HepG2 (cell line): ENCODE data around the gene KLC4. TPM values are rescaled to one million over a fixed set of nuclear protein-coding genes. Genes with fewer than 3 reads are reported as not detected.

Source experiments
- EHMT2 ChIP-seq: fragments of 200-600 bp; sonication (generic); IDR thresholded peaks from 2 replicates; pipeline ENCODE4 v1.7.0; 2017; ENCODE audit warnings: antibody characterized with exemption, low read depth, low read length, borderline replicate concordance
- FOXA1 ChIP-seq, 2 experiments: fragments of 450-650 bp in 1 of 2; sonication (generic) in 1 of 2; formaldehyde crosslinking in 1 of 2; IDR thresholded peaks; 2 replicates each; pipeline versions ENCODE4 v1.4.0 to v1.6.1; 2016 to 2020; ENCODE audit warnings: missing genetic modification reagents in 1 of 2
- GTF3A ChIP-seq: sonication (generic); formaldehyde crosslinking; conservative IDR thresholded peaks from 2 replicates; pipeline ENCODE4 v1.4.0; 2020; ENCODE audit warnings: mild to moderate bottlenecking, missing genetic modification reagents
- HDAC1 ChIP-seq: sonication (generic); formaldehyde crosslinking; IDR thresholded peaks from 2 replicates; pipeline ENCODE4 v1.5.1; 2020; ENCODE audit warnings: mild to moderate bottlenecking, missing genetic modification reagents
- MAFF ChIP-seq: IDR thresholded peaks from 2 replicates; pipeline ENCODE4 v1.6.1; 2011; ENCODE audit warnings: low read depth, low read length, improper control_type of control experiment
- NFKB2 ChIP-seq: sonication (generic); formaldehyde crosslinking; IDR thresholded peaks from 2 replicates; pipeline ENCODE4 v1.4.0; 2020; ENCODE audit warnings: missing genetic modification reagents, borderline replicate concordance
- POGZ ChIP-seq: sonication (generic); formaldehyde crosslinking; IDR thresholded peaks from 2 replicates; pipeline ENCODE4 v1.4.0; 2020; ENCODE audit warnings: mild to moderate bottlenecking, missing genetic modification reagents
- RBM39 ChIP-seq: fragments of 200-400 bp; formaldehyde crosslinking; IDR thresholded peaks from one replicate; pipeline ENCODE4 v1.6.1; 2018; ENCODE audit warnings: antibody characterized with exemption, mild to moderate bottlenecking, low read depth, low read length; ENCODE audit not compliant: poor library complexity, severe bottlenecking
- RFX5 ChIP-seq: IDR thresholded peaks from 2 replicates; pipeline ENCODE4 v1.6.1; 2011; ENCODE audit warnings: low read depth, low read length, improper control_type of control experiment
- TMF1 ChIP-seq: sonication (generic); formaldehyde crosslinking; IDR thresholded peaks from 2 replicates; pipeline ENCODE4 v1.8.1; 2022; ENCODE audit warnings: low read depth, missing genetic modification reagents
- ZBTB3 ChIP-seq: sonication (generic); formaldehyde crosslinking; IDR thresholded peaks from 2 replicates; pipeline ENCODE4 v1.4.0; 2020; ENCODE audit warnings: low read depth, mild to moderate bottlenecking, moderate library complexity, missing genetic modification reagents, borderline replicate concordance
- ZBTB7A ChIP-seq: sonication (generic); formaldehyde crosslinking; IDR thresholded peaks from 2 replicates; pipeline ENCODE4 v1.8.0; 2022; ENCODE audit warnings: mild to moderate bottlenecking, missing genetic modification reagents
- ZKSCAN1 ChIP-seq: fragments of 150-350 bp; IDR thresholded peaks from 2 replicates; pipeline ENCODE4 v1.6.1; 2014; ENCODE audit warnings: low read length
- ZNF101 ChIP-seq: sonication (generic); formaldehyde crosslinking; IDR thresholded peaks from 2 replicates; pipeline ENCODE4 v1.4.0; 2020; ENCODE audit warnings: mild to moderate bottlenecking, low read depth, missing genetic modification reagents, borderline replicate concordance
- ZNF136 ChIP-seq: sonication (generic); formaldehyde crosslinking; IDR thresholded peaks from 2 replicates; pipeline ENCODE4 v1.8.1; 2022; ENCODE audit warnings: low read depth, mild to moderate bottlenecking, moderate library complexity, missing genetic modification reagents
- ZNF232 ChIP-seq: sonication (generic); formaldehyde crosslinking; IDR thresholded peaks from 2 replicates; pipeline ENCODE4 v1.4.0; 2020; ENCODE audit warnings: missing genetic modification reagents, borderline replicate concordance
- ZNF264 ChIP-seq: sonication (generic); formaldehyde crosslinking; IDR thresholded peaks from 2 replicates; pipeline ENCODE4 v1.4.0; 2020; ENCODE audit warnings: missing genetic modification reagents
- ZNF350 ChIP-seq: sonication (generic); formaldehyde crosslinking; IDR thresholded peaks from 2 replicates; pipeline ENCODE4 v1.4.0; 2020; ENCODE audit warnings: mild to moderate bottlenecking, low read depth, missing genetic modification reagents, borderline replicate concordance
- ZNF430 ChIP-seq: sonication (generic); formaldehyde crosslinking; IDR thresholded peaks from 2 replicates; pipeline ENCODE4 v1.9.0; 2021; ENCODE audit warnings: mild to moderate bottlenecking, missing genetic modification reagents
- ZNF549 ChIP-seq: sonication (generic); formaldehyde crosslinking; IDR thresholded peaks from 2 replicates; pipeline ENCODE4 v1.5.0; 2020; ENCODE audit warnings: missing genetic modification reagents
- ZNF720 ChIP-seq: sonication (generic); formaldehyde crosslinking; IDR thresholded peaks from 2 replicates; pipeline ENCODE4 v1.4.0; 2020; ENCODE audit warnings: missing genetic modification reagents
- polyA plus RNA-seq, 8 experiments: library from polyadenylated mRNA; depleted of rRNA in 3 of 8; stranded (reverse) in 7 of 8; unstranded in 1 of 8; fragments of >200 nt; fragmentation: Illumina TruSeq in 4 of 8; extraction: Trizol in 4 of 8; gene quantifications; 2 replicates each; pipeline versions ENCODE4 v1.2.1 to v1.2.3, GENCODE V29; 2011 to 2016; ENCODE audit warnings: low read depth in 4 of 8, missing spikeins in 1 of 8, mixed read lengths in 1 of 8; ENCODE audit not compliant: insufficient read depth in 1 of 8
- total RNA-seq, 5 experiments: library from RNA; depleted of rRNA; stranded (reverse); fragments of >200 nt; fragmentation: Illumina TruSeq; extraction: Trizol; gene quantifications; 2 replicates each; pipeline ENCODE4 v1.2.3, GENCODE V29; 2016; ENCODE audit warnings: low read depth in 1 of 5
- TF ChIP-seq, protein P1 (sequence below): sonication (generic); formaldehyde crosslinking; IDR thresholded peaks from 2 replicates; pipeline ENCODE4 v1.4.0; 2020; ENCODE audit warnings: missing genetic modification reagents
- TF ChIP-seq, protein P2 (sequence below): sonication (generic); formaldehyde crosslinking; IDR thresholded peaks from 2 replicates; pipeline ENCODE4 v1.9.0; 2022; ENCODE audit warnings: low read depth, missing genetic modification reagents
- TF ChIP-seq, protein P3 (sequence below): IDR thresholded peaks from 2 replicates; pipeline ENCODE4 v1.6.1; 2016; ENCODE audit warnings: missing biosample characterization, missing genetic modification reagents, low read depth
- TF ChIP-seq, protein P4 (sequence below): sonication (generic); formaldehyde crosslinking; IDR thresholded peaks from 2 replicates; pipeline ENCODE4 v1.5.0; 2020; ENCODE audit warnings: missing genetic modification reagents, mild to moderate bottlenecking, borderline replicate concordance

KLC4 gene
- total and polyA plus RNA-seq, 2 of the 13 experiments (the other 11 are each of a cell fraction or from before 2014, with no cell fraction given), result 45.4 to 70.4 TPM

DNA sequence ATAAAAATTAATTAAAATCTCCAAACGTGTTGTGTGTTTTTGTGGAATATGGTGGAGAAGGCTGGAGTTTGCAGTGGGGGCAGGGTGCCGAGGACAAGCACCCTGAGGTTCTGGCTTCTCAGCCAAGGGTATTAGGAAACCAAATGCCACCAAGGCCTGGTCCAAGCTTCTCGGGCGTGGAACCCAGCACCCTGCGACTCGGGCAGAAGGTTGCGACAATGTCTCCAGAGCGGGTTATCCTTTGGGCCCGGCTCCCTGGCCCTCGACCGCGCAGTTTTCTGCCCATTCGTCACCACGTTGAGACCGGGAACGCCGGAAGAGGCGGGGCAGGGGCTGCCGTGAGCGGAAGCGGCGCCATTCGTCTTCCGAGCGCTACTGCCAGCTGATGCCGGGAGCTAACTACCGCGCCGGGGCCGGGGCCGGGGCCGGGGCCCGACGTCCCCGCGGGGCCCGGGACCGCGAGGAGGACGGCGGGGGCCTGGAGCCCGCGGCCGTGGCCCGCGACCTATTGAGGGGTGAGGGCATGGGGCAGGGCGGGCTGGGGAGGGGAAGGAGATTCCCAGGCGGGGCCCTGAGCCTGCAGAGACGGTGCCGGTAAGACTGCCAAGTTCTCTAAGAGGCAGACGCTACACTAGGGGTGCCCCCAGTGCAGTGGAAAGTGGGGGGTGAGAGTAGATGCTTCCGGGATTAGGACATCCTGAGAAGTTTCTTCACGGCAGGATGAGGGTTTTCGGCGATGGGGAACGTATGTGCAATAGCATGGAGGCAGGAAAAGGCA is 38.0 kb upstream of the KLC4 start, which contains the start of gene RRP36 (continued):
- TF ChIP-seq HDAC1 (CRISPR knock-in tag) (peak; percentile 76), RFX5 (no peak), ZNF232 (CRISPR knock-in tag) (peak; percentile 85; the same call in 1 of the 2 replicates), ZNF264 (CRISPR knock-in tag) (no peak), ZNF350 (CRISPR knock-in tag) (no peak), FOXA1 (IDR thresholded peaks at IDR 0.05) (no peak), FOXA1 (CRISPR knock-in tag; IDR thresholded peaks at IDR 0.05) (no peak), ZNF720 (CRISPR knock-in tag) (no peak), GTF3A (CRISPR knock-in tag) (no peak), ZNF101 (CRISPR knock-in tag) (no peak), RBM39 (peak; percentile 97), ZNF136 (CRISPR knock-in tag) (no peak), MAFF (no peak), ZNF549 (CRISPR knock-in tag) (no peak), ZNF430 (CRISPR knock-in tag) (peak; percentile 56), TMF1 (CRISPR knock-in tag) (no peak; the same call in 1 of the 2 replicates), ZBTB3 (CRISPR knock-in tag) (no peak), ZKSCAN1 (no peak), EHMT2 (no peak), POGZ (CRISPR knock-in tag) (no peak), ZBTB7A (no peak), NFKB2 (CRISPR knock-in tag) (peak; percentile 50; the same call in 1 of the 2 replicates)
- TF ChIP-seq, protein P1, sequence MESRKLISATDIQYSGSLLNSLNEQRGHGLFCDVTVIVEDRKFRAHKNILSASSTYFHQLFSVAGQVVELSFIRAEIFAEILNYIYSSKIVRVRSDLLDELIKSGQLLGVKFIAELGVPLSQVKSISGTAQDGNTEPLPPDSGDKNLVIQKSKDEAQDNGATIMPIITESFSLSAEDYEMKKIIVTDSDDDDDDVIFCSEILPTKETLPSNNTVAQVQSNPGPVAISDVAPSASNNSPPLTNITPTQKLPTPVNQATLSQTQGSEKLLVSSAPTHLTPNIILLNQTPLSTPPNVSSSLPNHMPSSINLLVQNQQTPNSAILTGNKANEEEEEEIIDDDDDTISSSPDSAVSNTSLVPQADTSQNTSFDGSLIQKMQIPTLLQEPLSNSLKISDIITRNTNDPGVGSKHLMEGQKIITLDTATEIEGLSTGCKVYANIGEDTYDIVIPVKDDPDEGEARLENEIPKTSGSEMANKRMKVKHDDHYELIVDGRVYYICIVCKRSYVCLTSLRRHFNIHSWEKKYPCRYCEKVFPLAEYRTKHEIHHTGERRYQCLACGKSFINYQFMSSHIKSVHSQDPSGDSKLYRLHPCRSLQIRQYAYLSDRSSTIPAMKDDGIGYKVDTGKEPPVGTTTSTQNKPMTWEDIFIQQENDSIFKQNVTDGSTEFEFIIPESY (CRISPR knock-in tag), result no peak
- TF ChIP-seq, protein P2, sequence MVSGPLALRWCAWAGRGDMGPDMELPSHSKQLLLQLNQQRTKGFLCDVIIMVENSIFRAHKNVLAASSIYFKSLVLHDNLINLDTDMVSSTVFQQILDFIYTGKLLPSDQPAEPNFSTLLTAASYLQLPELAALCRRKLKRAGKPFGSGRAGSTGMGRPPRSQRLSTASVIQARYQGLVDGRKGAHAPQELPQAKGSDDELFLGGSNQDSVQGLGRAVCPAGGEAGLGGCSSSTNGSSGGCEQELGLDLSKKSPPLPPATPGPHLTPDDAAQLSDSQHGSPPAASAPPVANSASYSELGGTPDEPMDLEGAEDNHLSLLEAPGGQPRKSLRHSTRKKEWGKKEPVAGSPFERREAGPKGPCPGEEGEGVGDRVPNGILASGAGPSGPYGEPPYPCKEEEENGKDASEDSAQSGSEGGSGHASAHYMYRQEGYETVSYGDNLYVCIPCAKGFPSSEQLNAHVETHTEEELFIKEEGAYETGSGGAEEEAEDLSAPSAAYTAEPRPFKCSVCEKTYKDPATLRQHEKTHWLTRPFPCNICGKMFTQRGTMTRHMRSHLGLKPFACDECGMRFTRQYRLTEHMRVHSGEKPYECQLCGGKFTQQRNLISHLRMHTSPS (CRISPR knock-in tag), result no peak
- TF ChIP-seq, protein P3, sequence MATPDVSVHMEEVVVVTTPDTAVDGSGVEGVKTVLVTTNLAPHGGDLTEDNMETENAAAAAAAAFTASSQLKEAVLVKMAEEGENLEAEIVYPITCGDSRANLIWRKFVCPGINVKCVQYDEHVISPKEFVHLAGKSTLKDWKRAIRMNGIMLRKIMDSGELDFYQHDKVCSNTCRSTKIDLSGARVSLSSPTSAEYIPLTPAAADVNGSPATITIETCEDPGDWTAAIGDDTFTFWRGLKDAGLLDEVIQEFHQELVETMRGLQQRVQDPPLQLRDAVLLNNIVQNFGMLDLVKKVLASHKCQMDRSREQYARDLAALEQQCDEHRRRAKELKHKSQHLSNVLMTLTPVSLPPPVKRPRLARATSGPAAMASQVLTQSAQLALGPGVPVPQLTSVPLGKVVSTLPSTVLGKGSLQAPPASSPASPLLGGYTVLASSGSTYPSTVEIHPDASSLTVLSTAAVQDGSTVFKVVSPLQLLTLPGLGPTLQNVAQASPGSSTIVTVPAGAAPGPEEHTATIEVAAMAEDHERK (CRISPR knock-in tag), result peak; percentile 82
- TF ChIP-seq, protein P4, sequence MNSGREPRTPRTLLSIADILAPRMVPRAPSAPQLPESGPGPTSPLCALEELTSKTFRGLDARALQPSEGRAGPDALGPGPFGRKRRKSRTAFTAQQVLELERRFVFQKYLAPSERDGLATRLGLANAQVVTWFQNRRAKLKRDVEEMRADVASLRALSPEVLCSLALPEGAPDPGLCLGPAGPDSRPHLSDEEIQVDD, result no peak
